Vagina (tissue), 2 donors: Measurements from ENCODE around the gene CCDC27.

Source experiments
- CTCF ChIP-seq, 3 experiments: fragments of 450-650 bp in 2 of 3; fragments of 200-600 bp in 1 of 3; sonication (generic) in 1 of 3; IDR thresholded peaks; one replicate each; pipeline ENCODE4 v1.5.1; 2017 to 2019; ENCODE audit warnings: antibody characterized with exemption in 3 of 3, mild to moderate bottlenecking in 2 of 3, moderate library complexity in 2 of 3
- POLR2AphosphoS5 ChIP-seq, 2 donors: sonication (generic); formaldehyde crosslinking; IDR thresholded peaks; one replicate each; pipeline ENCODE4 v1.9.0; 2017; ENCODE audit warnings: antibody characterized with exemption in 2 of 2, mild to moderate bottlenecking in 2 of 2, low read depth in 1 of 2; ENCODE audit not compliant: insufficient read depth in 1 of 2

GRCh38 chr1:3777078-3777547 lies 24.9 kb downstream of the CCDC27 start:
- TF ChIP-seq CTCF (IDR thresholded peaks at IDR 0.05) (no peak), POLR2AphosphoS5 (IDR thresholded peaks at IDR 0.05; ENCODE audit: insufficient read depth in 1 of 2, low read depth in 1 of 2) (no peak)
